Raji (cell line): Measurements from ENCODE around the gene RMND1.

ENCODE experiments used
- POLR2A ChIP-seq: IDR thresholded peaks from 2 replicates; pipeline ENCODE4 v1.6.1; 2011; ENCODE audit warnings: low read depth, low read length, control low read depth; ENCODE audit not compliant: insufficient read depth

Gene RMND1

DNA sequence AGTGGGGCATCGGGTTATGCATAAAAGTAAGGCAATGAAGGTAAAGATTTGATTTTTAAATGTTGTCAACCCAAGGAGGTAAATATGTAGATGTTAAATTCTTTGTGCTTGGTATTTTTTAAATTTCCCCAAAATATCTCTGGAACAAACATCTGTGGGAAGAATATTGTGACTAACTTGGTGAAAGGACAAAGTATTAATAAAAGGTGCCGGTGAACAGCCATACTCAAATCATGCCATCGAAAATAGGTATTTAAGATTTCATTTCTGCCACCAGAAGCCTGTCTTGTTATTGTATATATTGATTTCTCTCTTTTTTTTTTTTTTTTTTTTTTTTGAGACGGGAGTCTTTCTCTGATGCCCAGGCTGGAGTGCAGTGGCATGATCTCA, 48.0 kb downstream of the RMND1 start:
- TF ChIP-seq POLR2A, result no peak

DNA sequence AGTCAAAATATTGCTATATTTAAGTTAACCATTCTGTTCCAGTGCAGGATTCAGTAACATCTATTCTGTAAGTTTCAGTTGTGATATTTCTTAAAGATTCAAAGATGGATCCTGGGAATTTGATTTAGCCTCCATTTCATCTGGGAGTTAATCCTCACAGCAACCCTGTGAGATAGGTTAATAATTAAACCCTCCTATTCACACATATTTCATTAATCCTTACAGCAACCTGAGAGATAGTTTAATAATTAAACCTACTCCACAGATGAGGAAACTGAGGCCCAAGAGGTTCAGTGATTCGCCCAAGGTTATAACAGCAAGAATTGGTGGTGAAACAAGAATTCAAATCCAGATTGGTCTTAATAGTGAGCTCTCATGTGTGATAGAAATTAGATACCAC, 49.7 kb downstream of the RMND1 start:
- TF ChIP-seq POLR2A, result no peak

DNA sequence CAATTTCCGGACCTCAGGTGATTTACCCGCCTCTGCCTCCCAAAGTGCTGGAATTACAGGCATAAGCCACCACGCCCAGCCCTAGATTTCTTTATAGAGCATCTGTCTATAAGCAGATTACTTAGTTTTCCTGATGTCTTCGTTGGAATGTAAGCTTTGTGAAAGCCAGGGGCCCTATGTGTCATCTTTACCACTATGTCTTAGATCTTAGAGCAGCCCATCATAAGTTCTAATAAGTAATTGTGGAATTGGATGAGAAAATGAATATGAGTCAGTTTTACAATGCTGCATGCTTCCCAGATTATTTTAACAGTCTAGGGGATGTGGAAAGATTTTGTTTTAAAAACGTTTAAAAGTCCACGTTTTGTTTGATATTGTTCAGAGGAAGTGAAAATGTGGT, 51.5 kb downstream of the RMND1 start:
- TF ChIP-seq POLR2A, result no peak

DNA sequence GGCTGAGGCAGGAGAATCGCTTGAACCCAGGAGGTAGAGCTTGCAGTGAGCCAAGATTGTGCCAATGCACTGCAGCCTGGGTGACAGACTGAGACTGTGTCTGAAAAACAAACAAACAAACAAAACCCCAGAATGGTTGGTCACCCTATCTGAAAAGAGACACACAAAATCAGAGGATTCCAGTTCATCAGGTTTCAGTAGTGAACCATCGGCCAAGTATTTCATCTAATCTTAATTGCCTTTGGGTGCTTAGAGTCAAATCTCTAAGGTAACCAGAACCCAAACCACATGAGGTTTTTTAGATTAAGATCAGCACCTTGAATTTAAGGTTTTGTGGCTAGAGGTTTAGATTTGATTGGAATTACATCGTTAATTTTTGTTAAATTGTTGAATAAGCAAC, 52.2 kb downstream of the RMND1 start:
- no peak for TF ChIP-seq POLR2A

DNA sequence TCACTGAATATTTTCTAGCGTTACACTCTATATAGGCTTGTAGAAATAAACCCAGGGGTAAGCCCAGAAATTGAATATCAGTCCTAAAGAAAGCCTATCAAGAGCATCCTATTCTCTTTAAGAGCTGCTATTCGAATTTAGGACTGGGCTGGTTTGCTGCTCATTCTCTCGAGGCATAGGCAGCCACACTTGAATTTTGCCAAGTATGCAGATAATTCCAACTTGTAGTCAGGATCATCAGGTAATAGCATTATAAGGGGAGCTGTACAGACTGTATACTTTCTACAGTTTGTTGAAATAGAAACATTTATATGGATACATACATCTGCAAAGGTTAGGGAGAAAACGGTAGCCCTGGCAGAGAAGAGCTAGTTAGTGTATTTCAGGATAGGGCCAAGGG, 58.5 kb downstream of the RMND1 start:
- no peak for TF ChIP-seq POLR2A

DNA sequence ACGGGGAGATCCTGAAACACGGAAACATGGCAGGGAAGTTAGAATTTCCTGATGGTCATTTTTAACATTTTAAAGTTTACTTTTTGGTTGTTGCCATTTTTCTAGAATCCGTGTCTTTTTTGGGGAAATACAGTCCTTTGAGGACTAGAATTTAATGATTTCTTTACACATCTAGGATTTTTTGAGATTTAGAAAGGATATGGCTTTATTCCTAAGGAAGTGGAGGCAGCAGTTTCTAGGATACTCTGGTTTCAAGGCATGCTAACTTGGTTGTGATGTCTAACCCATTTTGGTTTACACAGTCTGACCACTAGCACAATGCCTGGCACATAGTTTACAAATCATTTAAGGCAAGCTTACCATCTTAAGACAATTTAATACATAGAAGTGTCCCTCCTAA, 59.5 kb downstream of the RMND1 start:
- TF ChIP-seq POLR2A, result no peak

DNA sequence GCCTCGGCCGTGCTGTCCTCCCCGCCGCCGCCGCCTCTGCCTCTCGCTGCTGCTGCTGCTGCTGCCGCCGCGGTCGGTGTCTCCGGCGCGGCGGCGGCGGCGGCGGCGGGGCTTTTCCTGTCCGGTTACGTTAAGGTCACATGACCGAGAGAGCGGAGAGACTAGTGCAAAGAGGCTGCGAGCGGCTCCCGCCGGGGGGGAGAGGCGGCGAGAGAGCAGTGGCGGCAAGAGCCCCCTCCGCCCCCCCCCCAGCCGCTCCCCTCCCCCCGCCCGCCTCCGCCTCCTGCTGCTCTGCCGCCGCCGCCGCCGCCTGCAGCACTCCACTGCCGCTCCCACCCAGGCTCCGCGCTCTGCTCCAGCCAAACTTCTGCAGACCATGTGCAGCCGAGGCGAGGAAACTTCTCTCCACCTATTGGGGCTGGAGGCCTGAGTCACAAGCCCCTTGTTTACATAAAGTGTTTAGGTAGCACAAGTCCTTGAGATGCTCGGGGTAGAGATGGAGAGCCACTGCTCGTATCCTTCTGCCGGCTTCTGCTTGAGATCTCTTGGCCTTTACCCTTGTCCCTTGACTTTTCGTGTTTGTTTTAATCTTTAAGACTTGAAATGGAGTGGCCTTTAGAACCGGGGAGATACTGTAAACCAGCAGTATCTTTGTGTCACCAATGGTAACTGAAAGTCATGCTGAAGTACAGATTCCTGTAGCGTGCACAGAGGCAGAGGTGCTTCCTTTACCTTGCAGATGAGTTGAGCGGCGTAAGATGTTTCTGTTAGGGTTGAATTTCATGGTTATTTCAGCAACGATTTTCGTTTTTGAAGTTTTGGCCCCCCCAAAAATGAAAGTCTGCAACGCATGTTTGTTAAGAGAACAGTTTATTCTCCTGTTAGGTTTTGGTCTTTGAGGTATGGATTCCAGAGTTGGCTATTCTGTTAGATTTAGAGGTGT, 60.2 kb downstream of the RMND1 start, which contains the start of gene ZBTB2:
TSS of gene ZBTB2 (minus strand) at position 89 of the 943 bp plus-strand sequence. CDS start 17,922 bp downstream, outside the sequence.
- TF ChIP-seq POLR2A, result peak; percentile 56

DNA sequence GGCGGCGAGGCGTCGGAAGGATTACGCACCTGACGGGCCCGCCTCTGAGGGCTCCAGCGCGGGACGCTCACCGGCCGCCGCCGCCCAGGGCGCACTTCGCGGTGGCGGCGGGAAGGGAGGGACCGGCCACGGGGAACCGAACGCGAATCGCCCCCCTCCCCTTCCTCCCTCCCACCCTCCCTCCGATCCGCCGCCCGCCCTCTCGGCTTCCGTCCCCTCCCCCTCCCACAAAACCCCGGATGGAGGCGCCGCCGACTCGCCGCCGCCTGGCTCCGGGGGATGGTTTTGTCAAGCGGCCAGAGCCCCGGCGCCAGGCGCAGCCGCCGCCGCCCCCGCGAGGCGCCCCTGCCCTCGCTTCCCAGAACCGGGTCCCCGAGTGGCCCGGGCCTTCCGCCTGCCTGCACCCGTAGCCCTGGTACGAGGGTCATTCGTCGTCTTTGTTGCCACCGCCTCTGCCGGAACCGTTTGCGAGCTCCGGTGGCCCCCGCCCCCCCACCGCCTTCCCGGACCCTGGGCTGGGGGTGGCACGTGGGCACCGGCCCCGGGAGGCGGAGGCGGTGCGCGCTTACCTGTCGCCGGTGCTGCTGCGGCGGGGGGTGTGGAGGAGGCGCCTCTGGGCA, 61.0 kb downstream of the RMND1 start:
- peak; percentile 64; the same call in 1 of the 2 replicates for TF ChIP-seq POLR2A

DNA sequence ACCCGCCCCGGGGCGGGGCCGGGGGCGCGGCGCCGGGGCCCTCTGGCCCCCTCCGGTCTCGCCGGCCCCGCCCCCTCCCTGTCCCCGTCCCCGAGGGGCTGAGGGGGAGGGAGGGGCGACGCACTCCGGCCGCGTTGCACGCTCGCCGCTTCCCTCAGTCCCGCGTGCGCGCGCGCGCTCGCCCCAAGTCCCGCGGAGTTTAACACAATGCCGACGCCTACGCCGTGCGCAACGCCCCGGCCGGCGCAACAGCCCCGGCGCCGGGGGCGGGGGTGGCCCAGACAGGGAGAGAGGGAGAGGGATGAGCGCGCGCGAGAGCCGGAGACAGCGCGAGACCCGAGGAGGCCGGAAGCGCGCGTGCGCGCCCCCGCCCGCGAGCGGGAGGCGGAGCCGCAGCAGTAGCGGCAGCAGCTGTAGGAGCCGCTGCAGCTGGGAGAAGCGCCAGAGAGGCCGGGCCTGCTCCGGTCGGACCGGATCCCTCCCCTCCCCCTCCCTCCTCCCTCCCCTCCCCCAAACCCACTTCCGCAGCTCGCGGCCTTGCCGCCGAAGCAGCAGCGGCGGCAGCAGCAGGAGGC, 61.6 kb downstream of the RMND1 start:
- no peak; the same call in 1 of the 2 replicates for TF ChIP-seq POLR2A

DNA sequence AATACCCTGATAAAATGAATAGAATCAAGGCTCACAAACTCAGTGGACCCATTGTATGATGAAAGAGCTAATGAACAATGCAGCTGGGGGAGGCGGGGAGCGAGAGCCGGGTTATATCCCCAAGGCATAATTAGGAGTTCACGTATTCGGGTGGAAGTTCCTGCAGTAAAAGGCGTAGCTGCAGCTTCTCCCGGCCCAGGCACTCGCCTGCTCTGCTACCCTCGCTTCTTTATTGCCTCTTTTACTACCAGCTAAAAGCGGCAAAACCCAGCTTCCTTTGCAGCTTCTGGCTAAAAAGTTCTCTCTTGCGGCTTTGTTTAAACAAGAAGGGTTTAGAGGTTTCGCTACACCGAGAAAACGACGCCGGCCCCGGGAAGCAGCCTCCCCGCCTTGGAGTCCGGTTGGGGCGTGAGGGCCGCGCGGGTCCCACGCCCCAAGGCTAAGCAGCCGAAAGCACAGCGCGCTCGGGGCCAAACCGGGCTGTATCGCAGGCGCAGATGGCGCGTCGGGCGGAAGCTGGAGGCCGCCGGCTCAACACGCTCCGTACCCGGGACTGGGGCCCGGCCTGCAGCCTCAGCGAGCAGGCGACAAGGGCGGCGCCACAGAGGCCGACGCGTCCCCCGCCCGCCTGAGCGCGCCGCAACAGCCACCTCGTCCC, 62.2 kb downstream of the RMND1 start:
- peak; percentile 84 for TF ChIP-seq POLR2A

DNA sequence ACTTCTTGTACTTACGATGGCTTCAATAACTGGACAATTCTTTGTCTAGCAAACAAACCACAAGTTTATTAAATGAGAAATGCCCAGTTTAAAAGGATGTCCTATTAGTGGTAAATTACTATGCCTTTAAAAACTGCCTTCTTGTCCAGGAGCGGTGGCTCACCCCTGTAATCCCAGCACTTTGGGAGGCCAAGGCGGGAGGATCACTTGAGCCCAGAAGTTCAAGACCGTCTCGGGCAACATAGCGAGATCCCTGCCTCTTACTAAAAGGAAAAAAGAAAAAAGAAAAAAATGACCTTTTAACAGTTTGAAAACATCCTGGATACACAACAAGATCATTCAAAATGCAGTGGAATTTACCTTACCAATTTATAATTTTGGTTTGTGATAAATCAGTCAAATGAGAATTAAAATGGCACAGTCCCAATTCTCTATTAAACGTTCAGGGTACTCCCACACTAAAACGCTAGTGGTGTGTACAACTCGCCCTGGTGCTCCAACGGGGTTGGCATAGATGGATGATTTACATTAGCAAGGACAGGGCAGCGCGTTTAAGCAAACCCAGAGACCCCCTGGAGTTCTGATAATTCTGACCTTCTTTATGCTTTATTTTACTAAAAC, 62.8 kb downstream of the RMND1 start:
- no peak for TF ChIP-seq POLR2A

DNA sequence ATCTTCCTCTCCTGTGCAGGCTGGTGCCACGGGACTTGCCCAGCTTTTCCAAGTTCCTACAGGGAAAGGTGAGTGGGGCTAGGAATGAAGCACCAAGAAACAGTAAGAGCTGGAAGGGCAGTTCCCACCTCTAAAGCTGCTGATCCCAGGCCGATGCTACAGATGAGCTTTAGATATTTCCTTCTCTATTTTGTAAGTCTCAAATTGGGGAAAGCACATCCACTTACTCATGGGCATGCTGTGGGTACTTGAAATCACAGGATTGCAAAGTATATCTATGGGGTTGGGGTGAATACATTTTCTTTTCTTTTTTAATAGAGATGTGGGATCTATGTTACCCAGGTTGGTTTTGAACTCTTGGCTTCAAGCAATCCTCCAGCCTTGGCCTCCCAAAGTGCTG, 63.7 kb downstream of the RMND1 start:
- TF ChIP-seq POLR2A, result no peak

DNA sequence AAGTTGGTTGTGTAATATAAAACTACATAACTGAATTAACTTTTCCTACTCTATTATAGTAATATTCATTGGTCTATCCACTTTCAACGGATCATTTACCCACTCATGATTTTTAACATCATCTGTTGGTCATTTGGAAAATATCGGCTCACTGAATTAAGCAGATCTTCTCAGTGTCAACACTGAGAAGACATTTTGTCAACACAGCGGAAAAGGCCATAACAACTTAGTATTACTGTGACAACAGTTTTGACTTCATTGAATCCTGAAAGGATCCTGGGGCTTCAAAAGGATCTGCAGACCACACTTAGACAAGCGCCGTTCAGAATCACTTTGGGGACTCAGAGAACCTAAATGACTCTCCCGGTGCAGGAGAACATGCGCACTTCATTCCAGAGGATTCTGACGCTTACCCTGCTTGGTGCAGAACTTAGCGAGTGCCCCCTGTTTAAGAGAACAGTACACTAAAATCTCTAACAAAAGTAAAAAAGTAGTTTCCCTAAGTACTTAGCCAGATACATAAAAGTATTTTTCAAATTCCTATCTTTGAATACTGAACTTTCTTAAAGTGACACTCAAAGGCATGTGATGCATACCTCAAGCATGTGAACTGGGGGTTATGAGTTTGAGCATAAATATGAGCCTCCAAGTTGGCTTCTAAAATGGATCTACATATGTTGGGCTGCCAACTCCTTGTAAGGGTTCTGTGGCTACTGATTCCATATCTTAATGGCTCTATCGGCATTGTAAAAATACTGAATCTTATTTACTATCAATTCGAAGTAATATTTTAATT, 64.6 kb downstream of the RMND1 start:
- no peak for TF ChIP-seq POLR2A

DNA sequence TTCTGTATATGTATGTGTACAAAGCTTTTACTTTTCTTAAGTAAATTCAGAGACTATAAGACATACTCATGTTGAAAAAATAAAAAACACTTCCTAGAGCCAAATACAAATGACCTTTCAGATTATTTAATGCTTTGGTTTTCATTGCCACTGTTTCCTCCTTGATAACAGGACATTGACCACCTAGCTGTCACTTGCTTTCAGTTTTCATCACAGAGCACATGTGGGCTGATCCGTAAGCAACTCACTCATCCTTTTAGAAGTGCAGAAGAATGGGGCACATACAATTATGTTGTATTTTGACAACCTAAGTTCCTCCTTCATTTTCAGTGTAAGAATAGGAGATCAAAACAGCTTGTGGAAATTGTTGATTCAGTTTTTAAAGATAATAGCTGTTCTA, 66.7 kb downstream of the RMND1 start:
- TF ChIP-seq POLR2A, result no peak

DNA sequence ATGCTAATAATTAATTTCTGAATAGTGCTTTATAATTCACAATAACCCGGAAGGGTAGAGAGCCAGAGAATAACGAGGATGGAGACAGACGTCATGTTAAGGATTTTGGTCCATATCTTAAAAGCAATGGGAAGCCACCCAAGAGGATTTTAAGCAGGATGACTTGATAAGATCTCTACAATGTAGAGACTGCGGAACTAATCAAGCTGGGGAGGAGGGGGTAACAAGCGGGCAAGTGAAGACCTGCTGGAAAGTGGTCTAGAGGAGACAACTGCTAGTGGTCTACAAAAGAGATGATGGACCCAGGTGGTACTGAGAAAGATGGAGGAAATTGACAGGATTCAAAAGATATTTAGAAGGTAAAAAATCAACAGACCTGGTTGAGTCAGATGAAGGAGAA, 67.8 kb downstream of the RMND1 start:
- TF ChIP-seq POLR2A, result no peak

DNA sequence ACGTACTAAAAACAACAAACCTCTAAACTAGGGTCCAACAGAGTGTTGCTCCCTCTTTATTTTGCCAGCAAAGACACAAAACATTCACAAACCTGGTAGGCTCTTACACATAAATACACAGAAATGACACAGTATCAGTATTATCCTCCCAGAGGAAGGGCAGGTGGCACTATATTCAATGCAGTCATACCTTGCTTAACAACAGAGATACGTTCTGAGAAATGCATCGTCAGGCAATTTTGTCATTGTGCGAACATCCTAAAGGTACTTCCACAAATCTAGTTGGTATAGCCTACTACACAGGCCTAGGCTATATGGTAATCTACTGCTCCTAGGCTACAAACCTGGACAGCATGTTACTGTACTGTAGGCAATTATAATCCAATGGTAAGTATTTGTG, 70.2 kb downstream of the RMND1 start:
- TF ChIP-seq POLR2A, result no peak
